ENCODE data around the gene CARS2. TPM values are rescaled to one million over a fixed set of nuclear protein-coding genes. Genes with fewer than 3 reads are reported as not detected.

Gene CARS2
- total and polyA plus RNA-seq, 2 donors (not counting 3 experiments of a cell fraction or from before 2014, with no cell fraction given), result 42.0 to 51.2 TPM

DNA sequence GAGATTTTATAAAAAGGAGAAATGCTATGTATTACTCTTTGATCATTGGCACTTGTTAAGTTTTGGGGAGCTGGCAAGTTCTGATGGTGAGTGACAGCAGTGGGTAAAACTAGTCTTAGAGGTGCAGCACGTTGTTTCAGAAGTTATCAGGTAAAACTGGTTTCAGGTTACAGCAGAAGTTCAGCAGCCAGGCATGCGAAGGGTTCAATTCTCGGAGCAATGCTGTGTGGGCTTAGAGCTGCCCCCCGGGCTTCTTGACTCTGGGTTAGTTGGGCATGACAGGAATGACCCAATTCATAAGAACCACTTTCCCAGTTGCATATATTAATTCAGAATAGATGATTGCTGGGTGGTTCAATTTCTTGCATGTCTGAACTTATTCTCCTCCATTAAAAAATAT lies 42.4 kb upstream of the CARS2 start:
- CTCF ChIA-PET, result no interaction called here
- POLR2A ChIA-PET, result interaction anchor here (1.6 kb wide), 1 partner anchor 33 kb away, joined by 4 read pairs; no protein-coding TSS in a partner anchor
- Histone ChIP-seq H3K27me3 (ENCODE audit: control insufficient read depth in 2 of 2, insufficient read depth in 2 of 2, low read length in 2 of 2) (no peaks in the 10 kb centered on the region), H3K9me3 (replicated peaks; ENCODE audit: control insufficient read depth, insufficient read depth, low read length) (no peaks in the 10 kb centered on the region), H3K4me3 (replicated peaks in 1 of 3; ENCODE audit: insufficient read depth in 1 of 3, low read depth in 1 of 3, low read length in 3 of 3) (no peak overlapping the region), H2AFZ (ENCODE audit: low read depth, low read length) (no peak overlapping the region), H3K4me1 (ENCODE audit: control insufficient read depth, extremely low read depth, insufficient read depth, low read length) (no peaks in the 10 kb centered on the region), H3K4me2 (ENCODE audit: insufficient read depth, low read length) (no peak overlapping the region), H4K20me1 (replicated peaks; ENCODE audit: control insufficient read depth, extremely low read depth, insufficient read depth, low read length) (no peaks in the 10 kb centered on the region), H3K9me1 (replicated peaks; ENCODE audit: control insufficient read depth, extremely low read depth, insufficient read depth, low read length) (no peaks in the 10 kb centered on the region), H3K79me2 (ENCODE audit: control insufficient read depth, insufficient read depth, low read length) (no peaks in the 10 kb centered on the region), H3K36me3 (ENCODE audit: control insufficient read depth in 2 of 2, extremely low read depth in 1 of 2, insufficient read depth in 2 of 2, low read length in 2 of 2) (no peaks in the 10 kb centered on the region), H3K9ac (replicated peaks; ENCODE audit: extremely low read depth, insufficient read depth, low read length) (no peak overlapping the region), H3K27ac (ENCODE audit: insufficient read depth, low read depth, low read length) (no peak overlapping the region)
- BruUV-seq (replicated peaks), result no TSS peak
- dilution Hi-C loops (cut with MboI; ENCODE audit: extremely low pct_ligation_motif_present, low sequenced_read_pairs) (no loop called here), intact Hi-C loops (cut with micrococcal nuclease) (no loop called here)
- no peak for DNase-seq (ENCODE audit: low read depth, low spot score)
- FAIRE-seq, result no peak
- no peak for TF ChIP-seq EZH2 (IDR thresholded peaks at IDR 0.05; ENCODE audit: borderline replicate concordance, low read depth, low read length, severe bottlenecking)
- no peak for TF ChIP-seq FOS (IDR thresholded peaks at IDR 0.05; ENCODE audit: borderline replicate concordance, insufficient read depth, low read length)
- TF ChIP-seq MYC (IDR thresholded peaks at IDR 0.05; ENCODE audit: low read depth, low read length), result no peak
- TF ChIP-seq, protein P1, sequence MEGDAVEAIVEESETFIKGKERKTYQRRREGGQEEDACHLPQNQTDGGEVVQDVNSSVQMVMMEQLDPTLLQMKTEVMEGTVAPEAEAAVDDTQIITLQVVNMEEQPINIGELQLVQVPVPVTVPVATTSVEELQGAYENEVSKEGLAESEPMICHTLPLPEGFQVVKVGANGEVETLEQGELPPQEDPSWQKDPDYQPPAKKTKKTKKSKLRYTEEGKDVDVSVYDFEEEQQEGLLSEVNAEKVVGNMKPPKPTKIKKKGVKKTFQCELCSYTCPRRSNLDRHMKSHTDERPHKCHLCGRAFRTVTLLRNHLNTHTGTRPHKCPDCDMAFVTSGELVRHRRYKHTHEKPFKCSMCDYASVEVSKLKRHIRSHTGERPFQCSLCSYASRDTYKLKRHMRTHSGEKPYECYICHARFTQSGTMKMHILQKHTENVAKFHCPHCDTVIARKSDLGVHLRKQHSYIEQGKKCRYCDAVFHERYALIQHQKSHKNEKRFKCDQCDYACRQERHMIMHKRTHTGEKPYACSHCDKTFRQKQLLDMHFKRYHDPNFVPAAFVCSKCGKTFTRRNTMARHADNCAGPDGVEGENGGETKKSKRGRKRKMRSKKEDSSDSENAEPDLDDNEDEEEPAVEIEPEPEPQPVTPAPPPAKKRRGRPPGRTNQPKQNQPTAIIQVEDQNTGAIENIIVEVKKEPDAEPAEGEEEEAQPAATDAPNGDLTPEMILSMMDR (IDR thresholded peaks at IDR 0.05; ENCODE audit: extremely low read depth in 1 of 2, insufficient read depth in 1 of 2, low read depth in 1 of 2, low read length in 2 of 2), result no peak
- no peak for TF ChIP-seq POLR2A (IDR thresholded peaks at IDR 0.05; ENCODE audit: low read depth, low read length)
- TF ChIP-seq POLR2AphosphoS5 (IDR thresholded peaks at IDR 0.05; ENCODE audit: insufficient read depth, low read depth, low read length), result no peak

- Histone ChIP-seq H3K4me1 (ENCODE audit: control insufficient read depth, extremely low read depth, insufficient read depth, low read length) (no peaks in the 10 kb centered on the region), H4K20me1 (replicated peaks; ENCODE audit: control insufficient read depth, extremely low read depth, insufficient read depth, low read length) (no peaks in the 10 kb centered on the region), H3K4me3 (replicated peaks in 1 of 3; ENCODE audit: insufficient read depth in 1 of 3, low read depth in 1 of 3, low read length in 3 of 3) (no peak overlapping the region), H3K27me3 (ENCODE audit: control insufficient read depth in 2 of 2, insufficient read depth in 2 of 2, low read length in 2 of 2) (no peaks in the 10 kb centered on the region), H2AFZ (ENCODE audit: low read depth, low read length) (no peak overlapping the region), H3K9ac (replicated peaks; ENCODE audit: extremely low read depth, insufficient read depth, low read length) (no peak overlapping the region), H3K9me1 (replicated peaks; ENCODE audit: control insufficient read depth, extremely low read depth, insufficient read depth, low read length) (no peaks in the 10 kb centered on the region), H3K4me2 (ENCODE audit: insufficient read depth, low read length) (no peak overlapping the region), H3K36me3 (ENCODE audit: control insufficient read depth in 2 of 2, extremely low read depth in 1 of 2, insufficient read depth in 2 of 2, low read length in 2 of 2) (no peaks in the 10 kb centered on the region), H3K27ac (ENCODE audit: insufficient read depth, low read depth, low read length) (no peak overlapping the region), H3K79me2 (ENCODE audit: control insufficient read depth, insufficient read depth, low read length) (no peaks in the 10 kb centered on the region), H3K9me3 (replicated peaks; ENCODE audit: control insufficient read depth, insufficient read depth, low read length) (no peaks in the 10 kb centered on the region)
- POLR2A ChIA-PET, result no interaction called here
- DNase-seq (ENCODE audit: low read depth, low spot score) (peak; percentile 9), FAIRE-seq (no peak)
- TF ChIP-seq POLR2A (IDR thresholded peaks at IDR 0.05; ENCODE audit: low read depth, low read length) (no peak), JUN (IDR thresholded peaks at IDR 0.05; ENCODE audit: borderline replicate concordance, insufficient read depth, insufficient read length, low read depth) (no peak), POLR2AphosphoS5 (IDR thresholded peaks at IDR 0.05; ENCODE audit: insufficient read depth, low read depth, low read length) (no peak), MYC (IDR thresholded peaks at IDR 0.05; ENCODE audit: low read depth, low read length) (no peak), MAX (IDR thresholded peaks at IDR 0.05; ENCODE audit: insufficient read depth, insufficient read length) (no peak), GATA2 (IDR thresholded peaks at IDR 0.05; ENCODE audit: insufficient read depth, insufficient read length, low read depth, low read length) (no peak), FOS (IDR thresholded peaks at IDR 0.05; ENCODE audit: borderline replicate concordance, insufficient read depth, low read length) (no peak), EZH2 (IDR thresholded peaks at IDR 0.05; ENCODE audit: borderline replicate concordance, low read depth, low read length, severe bottlenecking) (no peak)
- TF ChIP-seq, protein P1 (IDR thresholded peaks at IDR 0.05; ENCODE audit: extremely low read depth in 1 of 2, insufficient read depth in 1 of 2, low read depth in 1 of 2, low read length in 2 of 2), result no peak
- intact Hi-C loops (cut with micrococcal nuclease) (no loop called here), dilution Hi-C loops (cut with MboI; ENCODE audit: extremely low pct_ligation_motif_present, low sequenced_read_pairs) (no loop called here)
- no TSS peak for BruUV-seq (replicated peaks)
- CTCF ChIA-PET, result no interaction called here
Measured at GRCh38 chr13:110746438-110746837, 40.5 kb upstream of the CARS2 start.
